ENCODE measurements around the gene SLC35A4.

GRCh38 chr5:140602147-140602546 is 37.5 kb downstream of the SLC35A4 start:
- TF ChIP-seq CTCF (conservative IDR thresholded peaks at IDR 0.05 in 1 of 2, IDR thresholded peaks at IDR 0.05 in 1 of 2; ENCODE audit: extremely low read depth in 1 of 2, insufficient read depth in 1 of 2, low read depth in 1 of 2, low read length in 2 of 2) (no peak), EZH2 (IDR thresholded peaks at IDR 0.05; ENCODE audit: borderline replicate concordance, low read length) (no peak)

Data from mammary epithelial cell (primary cell).